NCI-H2171 (cell line): ENCODE measurements around the gene SULT1A2.
A peak's percentile ranks its signal among the peaks of the same experiment; 100 is the strongest.
"Not testable (repeated sequence)": the region's sequence is repeated elsewhere in the genome, so short reads cannot be mapped to it uniquely, and the experiment has no call there.

ENCODE experiments used
- DNase-seq: peaks from one replicate; lab custom pipeline; 2025; lab: John Stamatoyannopoulos, UW

SULT1A2 gene

DNA sequence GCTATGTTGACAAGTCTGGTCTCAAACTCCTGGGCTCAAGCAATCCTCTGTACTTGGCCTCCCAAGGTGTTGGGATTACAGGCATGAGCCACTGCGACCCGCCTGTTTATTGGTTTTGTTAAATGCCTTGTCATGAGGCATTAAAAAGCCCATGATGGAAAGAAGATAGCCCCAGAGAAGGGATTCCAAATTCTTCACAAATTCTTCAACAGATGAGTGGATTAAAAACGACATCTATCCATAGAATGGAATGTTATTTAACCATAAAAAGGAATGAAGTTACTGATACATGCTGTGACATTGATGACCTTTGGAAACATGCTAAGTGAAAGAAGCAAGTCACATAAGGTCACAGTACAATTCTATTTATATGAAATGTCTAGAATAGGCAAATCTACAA, 38.4 kb downstream of the SULT1A2 start:
- no peak for DNase-seq

DNA sequence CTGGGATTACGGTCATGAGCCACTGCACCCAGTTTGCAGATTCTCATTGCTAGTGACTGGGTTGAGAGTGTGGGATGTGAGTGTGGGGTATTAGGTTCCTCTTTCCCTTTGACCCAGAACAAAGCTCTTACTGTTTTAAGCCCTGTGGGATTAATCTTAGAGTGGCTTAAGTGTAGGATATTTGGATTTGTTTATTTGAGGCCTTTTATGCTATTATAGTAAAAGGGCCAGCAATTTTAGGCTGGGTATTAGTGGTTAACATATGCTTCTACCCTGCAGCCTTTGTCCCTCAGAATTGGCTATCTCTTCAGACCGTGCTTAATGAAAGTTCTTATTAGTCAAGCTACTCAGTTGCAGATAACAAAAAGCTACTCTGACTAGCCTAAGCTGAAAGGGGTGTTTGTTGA, 39.9 kb downstream of the SULT1A2 start:
- no peak for DNase-seq

DNA sequence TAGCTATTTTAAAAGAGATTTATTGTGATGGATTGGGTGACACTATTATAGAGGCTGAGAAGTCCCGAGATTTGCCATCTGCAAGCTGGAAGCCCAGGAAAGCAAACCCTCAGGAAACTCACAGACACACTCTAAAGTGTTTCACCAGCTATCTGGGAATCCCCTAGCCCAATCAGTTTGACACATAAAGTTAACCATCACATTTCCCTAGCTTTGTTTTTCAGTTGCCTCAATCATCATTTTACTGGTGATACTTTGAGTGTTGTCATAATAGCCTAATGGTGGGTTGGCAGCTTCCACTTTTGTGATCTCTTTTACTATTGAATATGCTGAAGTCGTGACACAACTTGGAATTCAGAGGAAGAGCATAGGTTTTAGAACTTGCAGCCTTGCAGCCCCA, 41.3 kb downstream of the SULT1A2 start:
- DNase-seq: no peak

DNA sequence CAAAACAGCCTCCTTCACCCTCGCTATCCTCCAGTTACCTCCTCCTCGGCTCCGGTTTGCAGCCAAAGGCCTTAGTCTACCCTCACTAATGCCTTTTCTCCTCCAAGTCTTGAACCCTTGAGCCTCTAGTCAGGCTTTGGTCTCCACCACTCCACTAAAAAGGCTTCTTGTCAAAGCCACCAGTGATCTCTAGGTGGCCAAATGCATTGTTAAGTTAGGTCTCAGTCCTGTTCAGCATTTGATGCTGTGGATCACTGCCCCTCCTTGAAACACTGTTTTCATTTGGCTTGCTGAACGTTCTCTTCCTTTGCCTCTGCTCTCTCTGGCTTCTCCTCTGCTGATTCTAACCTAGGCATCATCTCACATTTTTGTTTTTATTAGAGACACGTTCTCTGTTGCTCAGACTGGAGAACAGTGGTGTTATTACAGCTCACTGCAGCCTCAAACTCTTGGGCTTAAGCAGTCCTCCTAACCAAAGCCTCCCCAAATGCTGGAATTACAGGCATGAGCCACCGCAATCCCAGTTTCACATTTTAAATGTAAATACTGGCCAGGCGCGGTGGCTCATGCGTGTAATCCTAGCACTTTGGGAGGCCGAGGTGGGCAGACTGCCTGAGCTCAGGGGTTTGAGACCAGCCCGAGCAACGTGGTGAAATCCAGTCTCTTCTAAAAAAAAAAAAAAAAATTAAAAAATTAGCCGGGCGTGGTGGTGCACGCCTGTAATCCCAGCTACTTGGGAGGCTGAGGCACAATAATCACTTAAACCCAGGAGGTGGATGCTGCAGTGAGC, 42.0 kb downstream of the SULT1A2 start:
- no peak for DNase-seq

DNA sequence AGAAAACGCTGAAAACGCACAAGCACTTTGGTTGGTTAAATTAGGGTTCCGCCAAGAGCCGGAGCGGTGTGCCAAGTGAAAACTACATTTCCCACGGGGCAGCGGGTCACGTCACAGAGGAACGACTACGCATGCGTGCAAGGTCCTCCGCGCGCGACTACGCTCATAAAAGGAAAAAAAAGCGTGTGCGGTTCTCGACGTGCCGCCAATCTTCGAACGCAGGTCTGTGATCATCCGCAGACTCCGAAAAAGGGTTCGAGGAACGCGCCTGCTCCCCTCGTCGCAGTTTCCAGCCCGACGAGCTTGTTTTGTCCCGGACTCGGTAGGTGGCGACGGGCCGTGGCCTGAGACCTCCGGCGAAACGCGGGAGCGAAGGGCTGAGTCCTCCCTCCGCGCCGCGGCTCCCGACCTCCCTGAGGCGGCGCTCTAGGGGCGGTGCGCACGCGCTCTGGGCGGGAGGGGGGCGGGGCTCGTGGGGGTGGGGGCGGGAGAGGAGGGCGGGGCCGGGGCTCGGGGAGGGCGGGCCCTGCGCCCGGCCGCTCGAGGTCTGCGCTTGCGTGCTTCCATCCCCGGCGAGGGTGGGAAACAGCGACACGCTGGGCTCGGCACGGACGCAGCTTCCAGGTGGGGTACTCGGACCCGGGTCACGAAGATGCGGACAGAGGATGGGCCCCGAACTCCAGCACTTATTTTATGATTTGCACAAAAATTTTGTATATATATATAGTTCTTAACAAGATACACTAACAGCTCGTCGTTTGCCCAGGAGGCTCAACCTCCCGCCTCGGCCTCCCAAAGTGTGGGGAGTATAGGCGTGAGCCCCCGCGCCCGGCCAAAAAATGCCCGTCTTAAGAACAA, 42.8 kb downstream of the SULT1A2 start, which contains the start of gene SGF29:
SGF29 (plus strand) TSS at position 145 of the 858 bp plus-strand sequence. CDS start 27,150 bp downstream, outside the sequence.
- DNase-seq: peak; percentile 93

DNA sequence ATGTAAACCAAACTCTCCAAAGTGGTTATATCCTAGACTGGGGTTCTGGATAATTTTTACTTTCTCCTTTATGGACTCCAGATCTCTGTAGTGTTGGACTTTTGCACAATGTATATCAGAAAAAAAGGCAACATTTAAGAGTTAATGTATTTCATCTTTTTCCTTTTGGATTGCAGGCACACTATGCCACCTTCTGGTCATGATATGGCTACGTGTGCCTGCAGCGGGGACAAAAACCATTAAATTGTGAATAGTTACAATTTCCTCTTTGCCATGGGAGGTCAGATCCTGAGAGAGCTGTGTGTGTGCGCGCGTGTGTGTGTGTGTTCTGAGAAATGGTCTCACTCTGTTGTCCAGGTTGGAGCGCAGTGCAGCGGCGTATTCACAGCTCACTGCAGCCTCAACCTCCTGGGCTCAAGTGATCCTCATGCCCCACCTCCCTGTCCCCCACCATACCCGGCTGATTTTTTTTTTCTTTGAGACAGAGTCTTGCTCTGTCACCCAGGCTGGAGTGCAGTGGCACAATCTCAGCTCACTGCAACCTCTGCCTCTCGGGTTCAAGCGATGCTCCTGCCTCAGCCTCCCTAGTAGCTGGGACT, 47.5 kb downstream of the SULT1A2 start:
- no peak for DNase-seq

DNA sequence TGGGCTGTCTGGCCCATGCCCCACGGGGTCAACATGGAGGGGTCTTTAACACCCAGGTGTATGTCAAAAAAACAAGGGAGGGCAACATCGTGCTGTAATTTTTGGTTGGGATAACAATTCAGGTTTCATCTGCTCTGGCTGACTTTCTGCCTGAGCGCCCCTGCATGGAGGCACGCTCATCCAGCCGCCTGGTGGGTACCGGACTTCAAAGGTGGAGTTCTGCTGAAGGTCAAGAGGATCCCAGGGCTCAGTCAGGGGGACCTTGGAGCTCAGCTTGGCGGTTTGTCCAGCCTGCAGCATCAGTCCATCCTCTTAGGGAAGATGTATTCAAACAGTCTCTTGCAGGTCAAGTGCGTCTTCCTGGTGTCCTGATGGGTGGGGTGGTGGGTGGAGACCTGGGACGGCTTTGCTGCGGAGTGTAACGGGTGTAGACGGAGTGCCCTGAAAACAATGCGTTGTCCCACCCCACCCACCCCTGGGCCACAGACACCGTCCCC, 48.5 kb downstream of the SULT1A2 start:
- DNase-seq: no peak

DNA sequence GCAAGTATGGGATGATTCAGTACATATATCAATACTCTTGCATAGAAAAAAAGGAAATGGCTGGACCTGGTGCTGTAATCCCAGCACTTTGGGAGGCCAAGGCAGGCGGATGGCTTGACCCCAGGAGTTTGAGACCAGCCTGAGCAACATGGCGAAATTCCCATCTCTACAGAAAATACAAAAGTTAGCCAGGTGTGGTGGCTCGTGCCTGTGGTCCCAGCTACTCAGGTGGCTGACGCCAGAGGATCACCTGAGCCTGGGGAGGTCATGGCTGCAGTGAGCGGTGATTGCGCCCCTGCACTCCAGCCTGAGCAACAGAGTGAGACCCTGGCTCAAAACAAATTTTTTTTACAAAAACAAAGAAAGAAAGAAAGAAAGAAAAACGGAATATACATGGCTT, 50.2 kb downstream of the SULT1A2 start:
- no peak for DNase-seq

DNA sequence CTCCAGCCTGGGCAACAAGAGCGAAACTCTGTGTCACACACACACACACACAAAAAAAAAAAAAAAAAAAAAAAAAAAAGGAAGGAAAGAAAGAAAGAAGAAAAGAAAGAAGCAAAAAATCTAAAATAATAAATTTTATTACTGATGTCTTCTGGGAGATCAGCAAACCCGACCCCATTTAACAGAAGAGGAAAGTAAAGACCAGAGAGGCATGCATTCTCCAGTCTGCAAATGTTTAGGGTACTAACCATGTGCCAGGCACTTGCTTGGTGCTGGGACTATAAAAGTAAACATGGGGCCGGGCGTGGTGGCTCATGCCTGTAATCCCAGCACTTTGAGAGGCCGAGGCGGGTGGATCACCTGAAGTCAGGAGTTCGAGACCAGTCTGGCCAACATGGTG, 50.9 kb downstream of the SULT1A2 start:
- DNase-seq: not testable (repeated sequence)

DNA sequence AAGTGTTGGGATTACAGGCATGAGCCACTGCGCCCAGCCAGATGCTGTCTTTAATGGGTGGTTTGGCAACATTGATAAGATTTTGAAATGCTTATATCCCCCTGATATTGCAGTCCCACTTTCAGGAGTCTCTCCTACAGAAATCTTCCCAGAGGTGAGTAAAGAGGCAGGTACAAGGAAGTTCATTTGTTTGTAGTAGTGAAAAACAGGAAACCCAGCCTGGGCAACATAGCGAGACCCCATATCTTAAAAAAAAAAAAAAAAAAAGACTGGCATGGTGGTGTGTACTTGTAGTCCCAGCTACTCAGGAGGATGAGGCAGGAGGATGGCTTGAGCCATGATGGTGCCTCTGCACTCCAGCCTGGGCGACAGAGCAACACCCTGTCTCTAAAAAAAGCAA, 51.9 kb downstream of the SULT1A2 start:
- DNase-seq: no peak

DNA sequence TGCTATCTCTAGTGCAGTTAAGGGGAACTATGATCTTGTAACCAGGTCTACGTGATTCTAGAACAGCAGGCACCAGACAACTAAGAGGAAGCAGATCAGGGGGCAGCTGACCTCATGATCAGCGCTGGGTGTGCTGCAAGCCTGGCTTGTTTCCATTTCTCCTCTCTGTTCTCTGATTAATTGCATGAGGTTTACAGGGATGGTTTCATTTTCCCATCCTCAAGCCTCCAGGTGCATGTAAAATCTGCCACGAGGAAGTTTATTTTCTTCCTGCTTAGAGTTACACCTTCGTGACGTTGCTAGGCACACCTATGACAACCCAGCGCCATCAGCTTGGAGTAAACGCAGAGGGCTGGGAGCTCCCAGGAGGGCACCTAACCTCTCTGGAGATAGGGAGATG, 53.8 kb downstream of the SULT1A2 start:
- DNase-seq: no peak

DNA sequence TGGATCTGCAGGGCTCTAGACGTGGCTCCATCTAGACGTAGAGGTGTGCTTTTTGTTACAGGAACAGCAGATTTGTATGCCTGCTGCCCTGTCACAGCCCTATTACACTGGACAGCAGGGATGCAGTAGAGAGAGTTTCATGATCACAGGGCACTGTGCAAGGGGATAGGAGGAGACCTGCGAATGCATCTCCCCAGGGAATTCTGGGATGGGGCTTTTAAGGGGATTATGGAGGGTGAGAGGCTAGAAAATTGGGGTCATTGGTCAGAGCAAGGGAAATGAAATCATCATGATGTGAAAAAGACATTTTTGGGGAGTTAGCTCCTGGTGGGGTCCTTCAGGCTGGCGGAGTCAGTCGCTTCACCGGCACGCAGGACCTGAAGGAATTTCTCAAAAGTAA, 54.2 kb downstream of the SULT1A2 start:
- DNase-seq: no peak
